KMS-11 (cell line): ENCODE measurements around the gene LRRC4B.
"Not testable (repeated sequence)": the region's sequence is repeated elsewhere in the genome, so short reads cannot be mapped to it uniquely, and the experiment has no call there.

ENCODE experiments used
- H2AFZ ChIP-seq: fragments of 200-600 bp; sonication (generic); 2 replicates; pipeline ENCODE4 v1.6.1; 2016; ENCODE audit warnings: antibody characterized with exemption, mixed run types, low read depth
- H3K27ac ChIP-seq: fragments of 200-600 bp; sonication (generic); 2 replicates; pipeline ENCODE4 v1.6.1; 2016; ENCODE audit warnings: mild to moderate bottlenecking, mixed run types
- H3K27me3 ChIP-seq: fragments of 200-600 bp; sonication (generic); 2 replicates; pipeline ENCODE4 v1.6.1; 2017; ENCODE audit warnings: mild to moderate bottlenecking, low read depth, mixed run types, moderate library complexity; ENCODE audit not compliant: insufficient read depth
- H3K36me3 ChIP-seq: fragments of 200-600 bp; sonication (generic); 2 replicates; pipeline ENCODE4 v1.6.1; 2017; ENCODE audit warnings: mild to moderate bottlenecking, mixed run types; ENCODE audit not compliant: insufficient read depth
- H3K4me1 ChIP-seq: fragments of 200-600 bp; sonication (generic); 2 replicates; pipeline ENCODE4 v1.6.1; 2016; ENCODE audit warnings: mild to moderate bottlenecking, low read depth, mixed run types; ENCODE audit not compliant: poor library complexity, severe bottlenecking
- H3K4me2 ChIP-seq: fragments of 200-600 bp; sonication (generic); 2 replicates; pipeline ENCODE4 v1.7.0; 2016; ENCODE audit warnings: mild to moderate bottlenecking, mixed run types
- H3K4me3 ChIP-seq: fragments of 200-600 bp; sonication (generic); IDR thresholded peaks from 2 replicates; pipeline ENCODE4 v1.6.1; 2017; ENCODE audit warnings: low read depth, low read length, mixed read lengths; ENCODE audit not compliant: insufficient read depth
- H3K79me2 ChIP-seq: fragments of 200-600 bp; sonication (generic); 2 replicates; pipeline ENCODE4 v1.6.1; 2016; ENCODE audit warnings: low read depth, mixed run types; ENCODE audit not compliant: insufficient read depth
- H3K9ac ChIP-seq: fragments of 200-600 bp; sonication (generic); 2 replicates; pipeline ENCODE4 v1.6.1; 2016; ENCODE audit warnings: mild to moderate bottlenecking, mixed run types
- H4K20me1 ChIP-seq: fragments of 200-600 bp; sonication (generic); 2 replicates; pipeline ENCODE4 v1.6.1; 2016; ENCODE audit warnings: mild to moderate bottlenecking, mixed run types; ENCODE audit not compliant: insufficient read depth
- TF ChIP-seq, protein P1 (sequence below): fragments of 200-600 bp; sonication (generic); conservative IDR thresholded peaks from 2 replicates; pipeline ENCODE4 v1.6.1; 2017; ENCODE audit warnings: low read depth, mild to moderate bottlenecking, antibody characterized with exemption, low read length, moderate library complexity, mixed read lengths

Gene LRRC4B

DNA sequence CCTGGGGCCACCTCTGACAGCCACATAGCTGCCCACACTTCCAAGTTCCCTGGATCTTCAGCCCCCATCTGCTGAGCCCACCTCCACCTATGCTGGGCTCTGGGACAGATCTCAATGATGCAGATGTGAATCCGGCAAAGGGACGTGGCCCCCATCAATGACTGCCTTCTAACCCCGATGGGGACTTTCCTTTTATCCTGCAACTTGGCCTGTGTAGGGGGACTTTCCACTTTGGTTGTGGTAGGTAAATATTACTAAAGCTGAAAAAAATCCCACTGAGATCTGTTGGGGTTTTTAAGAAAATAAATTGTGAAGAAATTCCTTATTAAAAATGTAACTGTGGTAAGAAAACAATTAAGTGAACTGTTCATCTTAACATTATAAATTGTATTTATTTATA, 33.8 kb downstream of the LRRC4B start:
- H4K20me1 ChIP-seq, result no peaks in the 10 kb centered on the region
- no peaks in the 10 kb centered on the region for H3K79me2 ChIP-seq
- no peak overlapping the region for H2AFZ ChIP-seq
- no peaks in the 10 kb centered on the region for H3K4me1 ChIP-seq
- no peaks in the 10 kb centered on the region for H3K36me3 ChIP-seq
- TF ChIP-seq, protein P1, sequence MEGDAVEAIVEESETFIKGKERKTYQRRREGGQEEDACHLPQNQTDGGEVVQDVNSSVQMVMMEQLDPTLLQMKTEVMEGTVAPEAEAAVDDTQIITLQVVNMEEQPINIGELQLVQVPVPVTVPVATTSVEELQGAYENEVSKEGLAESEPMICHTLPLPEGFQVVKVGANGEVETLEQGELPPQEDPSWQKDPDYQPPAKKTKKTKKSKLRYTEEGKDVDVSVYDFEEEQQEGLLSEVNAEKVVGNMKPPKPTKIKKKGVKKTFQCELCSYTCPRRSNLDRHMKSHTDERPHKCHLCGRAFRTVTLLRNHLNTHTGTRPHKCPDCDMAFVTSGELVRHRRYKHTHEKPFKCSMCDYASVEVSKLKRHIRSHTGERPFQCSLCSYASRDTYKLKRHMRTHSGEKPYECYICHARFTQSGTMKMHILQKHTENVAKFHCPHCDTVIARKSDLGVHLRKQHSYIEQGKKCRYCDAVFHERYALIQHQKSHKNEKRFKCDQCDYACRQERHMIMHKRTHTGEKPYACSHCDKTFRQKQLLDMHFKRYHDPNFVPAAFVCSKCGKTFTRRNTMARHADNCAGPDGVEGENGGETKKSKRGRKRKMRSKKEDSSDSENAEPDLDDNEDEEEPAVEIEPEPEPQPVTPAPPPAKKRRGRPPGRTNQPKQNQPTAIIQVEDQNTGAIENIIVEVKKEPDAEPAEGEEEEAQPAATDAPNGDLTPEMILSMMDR, result no peak
- no peak overlapping the region for H3K27ac ChIP-seq
- H3K9ac ChIP-seq, result no peak overlapping the region
- peaks cover 50% of the 10 kb centered on the region; the same call in 1 of the 2 replicates for H3K27me3 ChIP-seq
- no peak overlapping the region for H3K4me2 ChIP-seq
- H3K4me3 ChIP-seq, result no peak overlapping the region

DNA sequence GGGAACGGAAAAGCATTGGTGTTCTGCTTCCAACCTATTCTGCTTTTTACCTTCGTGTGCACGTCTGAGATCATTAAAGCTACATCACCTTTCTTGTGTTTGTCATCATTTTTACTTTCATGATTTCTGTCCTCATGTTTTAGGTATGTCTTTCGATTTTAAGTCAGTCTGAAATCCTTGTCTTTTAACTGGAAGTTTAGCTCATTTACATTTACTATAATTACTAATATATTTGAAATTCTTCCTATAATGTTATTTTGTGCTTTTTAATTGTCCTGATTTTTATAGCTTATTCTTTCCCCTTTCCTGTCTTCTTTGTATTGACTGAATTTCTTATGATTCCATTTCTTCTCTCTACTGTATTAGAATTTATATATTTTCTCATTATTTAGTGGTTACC, 35.3 kb downstream of the LRRC4B start:
- no peak overlapping the region for H2AFZ ChIP-seq
- H3K9ac ChIP-seq, result no peak overlapping the region
- H4K20me1 ChIP-seq, result no peaks in the 10 kb centered on the region
- no peak overlapping the region for H3K27ac ChIP-seq
- no peaks in the 10 kb centered on the region for H3K79me2 ChIP-seq
- peaks cover 64% of the 10 kb centered on the region for H3K27me3 ChIP-seq
- H3K4me3 ChIP-seq, result no peak overlapping the region
- H3K4me2 ChIP-seq, result no peak overlapping the region
- TF ChIP-seq, protein P1, result no peak
- H3K4me1 ChIP-seq, result no peaks in the 10 kb centered on the region
- H3K36me3 ChIP-seq, result no peaks in the 10 kb centered on the region

DNA sequence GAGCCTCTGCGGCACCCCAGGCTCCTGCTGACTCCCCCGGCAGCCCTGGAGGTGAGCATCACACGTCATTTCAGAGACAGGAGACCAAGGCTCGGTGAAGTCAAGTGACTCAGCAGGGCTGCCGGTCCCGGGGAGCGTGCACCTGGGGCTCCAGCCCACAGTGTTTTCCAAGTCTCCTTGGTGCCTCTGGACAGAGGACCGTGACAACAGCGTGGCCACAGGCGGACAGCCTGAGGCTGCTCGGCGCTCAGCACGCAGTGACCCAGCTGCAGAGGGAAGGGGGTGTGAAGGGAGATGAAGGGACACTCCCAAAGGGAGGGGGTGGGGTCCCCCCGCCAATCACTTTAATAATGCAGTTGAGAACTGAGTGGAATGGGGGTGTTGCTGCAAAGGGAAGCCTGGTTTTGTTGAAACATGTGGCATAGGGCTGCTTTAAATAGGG, 37.0 kb downstream of the LRRC4B start:
- TF ChIP-seq, protein P1, result no peak
- H2AFZ ChIP-seq, result no peak overlapping the region
- no peaks in the 10 kb centered on the region for H4K20me1 ChIP-seq
- H3K36me3 ChIP-seq, result no peaks in the 10 kb centered on the region
- H3K27ac ChIP-seq, result no peak overlapping the region
- H3K9ac ChIP-seq, result no peak overlapping the region
- no peak overlapping the region for H3K4me3 ChIP-seq
- H3K4me2 ChIP-seq, result no peak overlapping the region
- H3K79me2 ChIP-seq, result no peaks in the 10 kb centered on the region
- peaks cover 71% of the 10 kb centered on the region for H3K27me3 ChIP-seq
- H3K4me1 ChIP-seq, result no peaks in the 10 kb centered on the region

DNA sequence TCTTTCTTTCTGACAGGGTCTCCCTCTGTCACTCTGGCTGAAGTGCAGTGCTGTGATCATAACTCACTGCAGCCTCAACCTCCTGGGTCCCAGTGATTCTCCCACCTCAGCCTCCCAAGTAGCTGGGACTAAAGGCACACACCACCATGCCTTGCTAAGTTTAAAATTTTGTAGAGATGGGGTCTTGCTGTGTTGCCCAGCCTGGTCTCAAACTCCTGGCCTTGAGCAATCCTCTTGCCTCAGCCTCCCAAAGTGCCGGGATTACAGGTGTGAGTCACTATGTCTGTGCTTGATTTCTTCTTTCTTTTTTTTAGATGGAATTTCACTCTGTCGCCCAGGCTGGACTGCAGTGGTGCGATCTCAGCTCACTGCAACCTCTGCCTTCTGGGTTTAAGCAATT, 40.2 kb downstream of the LRRC4B start:
- H3K79me2 ChIP-seq, H3K4me2 ChIP-seq, H2AFZ ChIP-seq, H4K20me1 ChIP-seq, H3K9ac ChIP-seq, H3K36me3 ChIP-seq, H3K27ac ChIP-seq, H3K4me1 ChIP-seq, H3K4me3 ChIP-seq: not testable (repeated sequence)
- peaks cover 79% of the 10 kb centered on the region for H3K27me3 ChIP-seq

DNA sequence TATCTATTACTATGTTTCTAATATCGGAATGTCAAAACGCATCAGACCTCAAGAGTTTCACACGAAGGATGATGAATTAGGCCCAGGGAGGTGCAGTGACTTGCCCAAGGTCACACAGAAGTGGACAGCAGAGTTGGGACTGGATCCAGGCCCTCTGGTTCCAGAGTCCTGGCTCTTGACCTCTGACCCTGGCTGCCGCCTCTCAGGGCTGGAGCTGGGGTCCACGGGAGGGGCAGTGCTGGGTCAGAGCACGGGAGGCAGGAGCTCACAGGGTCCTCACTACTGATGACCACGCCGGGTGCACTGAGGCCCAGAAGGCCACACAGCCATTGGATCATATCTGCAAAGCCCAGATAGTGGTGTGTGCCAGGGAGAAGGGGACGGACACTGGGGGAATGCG, 45.4 kb downstream of the LRRC4B start:
- Histone ChIP-seq H3K4me1 (no peaks in the 10 kb centered on the region), H2AFZ (no peak overlapping the region), H3K27ac (no peak overlapping the region), H3K4me3 (no peak overlapping the region), H3K9ac (no peak overlapping the region), H3K4me2 (no peak overlapping the region), H3K36me3 (no peaks in the 10 kb centered on the region), H4K20me1 (no peaks in the 10 kb centered on the region), H3K79me2 (no peaks in the 10 kb centered on the region), H3K27me3 (peaks cover 72% of the 10 kb centered on the region)
- TF ChIP-seq, protein P1, result no peak
